Measurements from ENCODE around the gene PDE9A.

PDE9A gene

DNA sequence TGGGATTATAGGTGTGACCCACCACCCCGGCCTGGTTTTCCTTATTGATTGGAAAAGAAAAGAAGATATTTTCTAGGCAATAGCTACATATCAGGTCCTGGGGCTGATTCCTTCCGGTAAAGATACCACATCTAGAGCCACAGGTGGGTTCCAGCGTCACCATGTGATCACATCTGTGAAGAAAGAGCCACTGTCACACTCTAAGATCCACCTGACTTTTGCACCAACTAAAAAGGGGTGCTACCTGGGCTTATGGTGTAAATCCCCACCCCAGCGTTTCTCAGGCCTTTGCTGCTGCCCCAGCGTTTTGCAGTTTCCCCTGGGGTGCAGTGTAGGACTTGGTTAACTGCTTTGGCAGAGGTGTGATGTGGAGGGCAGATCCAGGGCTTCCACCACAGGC, 22.3 kb upstream of the PDE9A start:
- Mint-ChIP-seq H3K4me1 (no peaks in the 10 kb centered on the region), H3K27me3 (ENCODE audit: low read depth, poor library complexity) (peaks cover 7% of the 10 kb centered on the region), H3K9me3 (no peaks in the 10 kb centered on the region), H3K36me3 (ENCODE audit: low read depth) (no peaks in the 10 kb centered on the region), H3K27ac (no peak overlapping the region), H3K4me3 (no peak overlapping the region)
- DNase-seq: no peak
- TF ChIP-seq, protein P1, sequence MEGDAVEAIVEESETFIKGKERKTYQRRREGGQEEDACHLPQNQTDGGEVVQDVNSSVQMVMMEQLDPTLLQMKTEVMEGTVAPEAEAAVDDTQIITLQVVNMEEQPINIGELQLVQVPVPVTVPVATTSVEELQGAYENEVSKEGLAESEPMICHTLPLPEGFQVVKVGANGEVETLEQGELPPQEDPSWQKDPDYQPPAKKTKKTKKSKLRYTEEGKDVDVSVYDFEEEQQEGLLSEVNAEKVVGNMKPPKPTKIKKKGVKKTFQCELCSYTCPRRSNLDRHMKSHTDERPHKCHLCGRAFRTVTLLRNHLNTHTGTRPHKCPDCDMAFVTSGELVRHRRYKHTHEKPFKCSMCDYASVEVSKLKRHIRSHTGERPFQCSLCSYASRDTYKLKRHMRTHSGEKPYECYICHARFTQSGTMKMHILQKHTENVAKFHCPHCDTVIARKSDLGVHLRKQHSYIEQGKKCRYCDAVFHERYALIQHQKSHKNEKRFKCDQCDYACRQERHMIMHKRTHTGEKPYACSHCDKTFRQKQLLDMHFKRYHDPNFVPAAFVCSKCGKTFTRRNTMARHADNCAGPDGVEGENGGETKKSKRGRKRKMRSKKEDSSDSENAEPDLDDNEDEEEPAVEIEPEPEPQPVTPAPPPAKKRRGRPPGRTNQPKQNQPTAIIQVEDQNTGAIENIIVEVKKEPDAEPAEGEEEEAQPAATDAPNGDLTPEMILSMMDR (IDR thresholded peaks at IDR 0.05): no peak

DNA sequence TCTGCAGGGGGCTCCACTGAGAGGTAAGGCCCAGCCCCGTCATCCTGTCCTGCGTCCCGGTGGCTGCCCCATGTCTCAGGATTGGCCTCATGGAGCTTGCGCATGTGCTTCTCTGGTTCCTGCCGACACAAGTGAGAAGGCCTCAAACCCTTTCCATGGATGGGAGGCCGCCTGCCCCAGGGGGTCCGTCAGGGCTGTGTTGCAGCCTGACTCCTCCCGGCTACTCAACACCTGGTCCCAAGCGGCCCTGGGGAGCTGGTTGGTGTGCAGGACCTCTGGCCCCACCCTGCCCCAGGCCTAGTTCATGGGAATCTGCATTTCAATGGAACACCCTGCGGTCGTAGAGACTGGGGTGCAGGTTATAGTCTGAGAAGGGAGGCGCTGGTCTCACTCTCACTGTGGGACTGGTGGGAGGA, 21.1 kb upstream of the PDE9A start:
- TF ChIP-seq, protein P1 (IDR thresholded peaks at IDR 0.05): no peak
- Mint-ChIP-seq H3K27ac (no peak overlapping the region), H3K4me3 (no peak overlapping the region), H3K4me1 (peaks cover 4% of the 10 kb centered on the region), H3K36me3 (ENCODE audit: low read depth) (no peaks in the 10 kb centered on the region), H3K9me3 (no peaks in the 10 kb centered on the region), H3K27me3 (ENCODE audit: low read depth, poor library complexity) (peaks cover 7% of the 10 kb centered on the region)
- no peak for DNase-seq

DNA sequence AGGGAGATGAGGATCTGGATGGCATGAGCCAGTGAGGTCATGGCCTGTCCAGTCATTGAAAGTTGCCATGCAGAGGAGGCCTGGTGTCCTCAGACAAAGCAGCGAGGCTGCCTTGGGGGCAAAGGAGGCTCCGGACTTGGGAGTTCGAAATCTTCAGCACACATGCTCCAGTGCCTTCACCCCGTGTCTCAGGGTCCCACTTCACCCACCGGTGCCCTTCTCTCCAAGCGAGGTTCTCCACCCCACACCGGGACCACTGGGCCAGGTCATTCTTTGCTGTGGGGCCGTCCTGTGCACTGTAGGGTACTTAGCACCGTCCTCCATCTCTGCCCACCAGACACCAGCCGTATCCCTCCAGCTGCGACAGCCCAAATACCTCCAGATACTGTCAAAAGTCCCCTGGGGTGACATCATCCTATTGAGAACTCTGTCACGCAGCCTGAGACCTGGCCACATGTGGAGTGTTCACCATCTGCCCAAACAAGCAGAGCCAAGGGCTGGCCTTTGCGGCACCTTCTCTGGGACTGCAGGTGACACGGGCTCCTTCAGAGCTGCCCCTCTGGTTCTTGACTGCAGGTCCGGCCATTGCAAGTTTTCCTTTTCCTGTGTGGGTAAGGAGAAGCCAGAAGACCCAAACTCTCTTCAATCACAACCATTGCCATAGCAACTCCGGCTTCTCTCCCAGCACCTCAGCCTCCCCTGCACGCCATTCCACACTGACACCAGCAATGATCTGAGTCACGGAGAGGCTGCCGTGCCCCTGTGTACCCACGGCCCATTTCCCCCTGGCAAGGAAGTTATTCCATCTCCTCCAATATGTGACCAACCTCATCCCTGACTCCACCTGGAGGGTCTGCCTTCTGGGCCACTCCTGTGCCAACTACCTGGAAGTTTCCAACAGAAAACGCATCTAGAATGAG, 20.4 kb upstream of the PDE9A start:
- no peak for DNase-seq
- Mint-ChIP-seq H3K27me3 (ENCODE audit: low read depth, poor library complexity) (peaks cover 7% of the 10 kb centered on the region), H3K36me3 (ENCODE audit: low read depth) (no peaks in the 10 kb centered on the region), H3K4me1 (peaks cover 11% of the 10 kb centered on the region), H3K4me3 (no peak overlapping the region), H3K9me3 (no peaks in the 10 kb centered on the region), H3K27ac (no peak overlapping the region)
- TF ChIP-seq, protein P1 (IDR thresholded peaks at IDR 0.05): no peak

DNA sequence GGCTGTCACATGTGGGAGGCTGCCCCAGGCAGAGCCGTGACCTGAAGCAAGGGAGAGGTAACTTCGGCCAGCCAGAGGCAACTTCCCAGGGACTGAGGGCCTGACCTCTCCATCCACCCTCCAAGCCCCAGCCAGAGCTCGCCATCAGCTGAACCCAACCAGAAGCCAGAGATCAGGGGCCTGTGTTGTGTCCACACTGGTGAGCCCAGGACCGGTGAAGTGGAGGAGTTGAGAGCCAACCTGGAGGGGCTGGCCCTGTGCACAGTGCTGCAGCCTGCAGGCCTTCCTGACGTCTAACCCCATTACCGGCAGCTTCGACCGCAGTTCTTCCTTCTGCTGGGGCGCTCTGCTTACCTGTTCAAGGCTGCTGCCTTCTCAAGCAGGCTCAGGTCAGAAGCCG, 19.6 kb upstream of the PDE9A start:
- Mint-ChIP-seq H3K27ac (no peak overlapping the region), H3K9me3 (no peaks in the 10 kb centered on the region), H3K27me3 (ENCODE audit: low read depth, poor library complexity) (peaks cover 7% of the 10 kb centered on the region), H3K4me1 (peaks cover 16% of the 10 kb centered on the region), H3K36me3 (ENCODE audit: low read depth) (no peaks in the 10 kb centered on the region), H3K4me3 (no peak overlapping the region)
- no peak for DNase-seq
- TF ChIP-seq, protein P1 (IDR thresholded peaks at IDR 0.05): no peak

DNA sequence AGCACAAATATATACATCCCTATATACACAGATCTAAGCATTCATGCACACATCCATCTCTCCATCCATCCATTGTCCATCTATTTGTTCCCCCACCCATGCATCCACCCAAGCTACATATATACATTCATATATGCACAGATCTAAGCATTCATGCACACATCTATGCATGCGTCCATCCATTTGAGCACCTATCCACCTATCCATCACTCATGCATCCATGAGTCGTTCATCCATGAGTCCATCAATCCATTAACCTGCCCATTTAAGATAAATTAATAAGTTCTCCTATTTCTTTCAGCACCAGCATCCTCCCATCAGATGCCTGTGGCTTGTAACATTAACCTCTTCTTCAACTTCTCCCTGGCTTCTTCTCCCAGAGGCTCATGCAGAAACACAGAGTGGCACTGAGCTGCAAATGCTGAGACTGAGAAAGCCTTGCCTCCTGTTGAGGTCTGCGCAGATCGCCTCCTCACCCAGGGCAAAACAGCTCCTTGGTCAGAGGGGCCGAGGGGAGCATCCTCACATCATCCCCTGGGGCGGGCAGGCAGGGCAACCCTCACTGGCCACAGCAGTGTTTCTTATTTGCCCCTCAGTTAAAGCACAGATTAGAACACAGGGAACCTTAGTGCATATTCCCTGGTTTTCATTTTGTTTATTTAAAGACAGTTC, 17.4 kb upstream of the PDE9A start:
- TF ChIP-seq, protein P1 (IDR thresholded peaks at IDR 0.05): no peak
- H3K4me3 Mint-ChIP-seq: no peak overlapping the region
- H3K27ac Mint-ChIP-seq: no peak overlapping the region
- no peaks in the 10 kb centered on the region for H3K36me3 Mint-ChIP-seq (ENCODE audit: low read depth)
- no peaks in the 10 kb centered on the region for H3K9me3 Mint-ChIP-seq
- no peak for DNase-seq
- H3K4me1 Mint-ChIP-seq: peaks cover 28% of the 10 kb centered on the region
- peaks cover 2% of the 10 kb centered on the region for H3K27me3 Mint-ChIP-seq (ENCODE audit: low read depth, poor library complexity)

Data from nephron progenitor cell (in vitro differentiated cells).